OCI-LY7 (cell line): ENCODE measurements around the gene ADARB2.

Experiments used
- CTCF ChIP-seq: fragments of 200-600 bp; sonication (generic); conservative IDR thresholded peaks from 2 replicates; pipeline ENCODE4 v1.5.1; 2014; ENCODE audit warnings: mild to moderate bottlenecking, antibody characterized with exemption, low read length, moderate library complexity, mixed read lengths
- EZH2phosphoT487 ChIP-seq: fragments of 200-600 bp; sonication (generic); IDR thresholded peaks from 2 replicates; pipeline ENCODE4 v1.6.1; 2018; ENCODE audit warnings: low read depth, borderline replicate concordance, mild to moderate bottlenecking, mixed run types, antibody characterized with exemption, low read length, moderate library complexity, mixed read lengths

GRCh38 chr10:1175956-1176565, 561.3 kb downstream of the ADARB2 start:
- TF ChIP-seq CTCF = no peak
- no peak for TF ChIP-seq EZH2phosphoT487
